H1 (cell line): ENCODE results near the gene TNFAIP1. TPM values are rescaled to one million over a fixed set of nuclear protein-coding genes. Genes with fewer than 3 reads are reported as not detected.

Experiments used
- BRCA1 ChIP-seq: IDR thresholded peaks from 2 replicates; pipeline ENCODE4 v1.6.1; 2012; ENCODE audit warnings: low read depth, low read length, improper control_type of control experiment
- CEBPB ChIP-seq: IDR thresholded peaks from 2 replicates; pipeline ENCODE4 v1.6.1; 2012; ENCODE audit warnings: low read depth, low read length
- HDAC2 ChIP-seq, 2 experiments: fragments of 300-600 bp in 1 of 2; sonication (generic) in 1 of 2; IDR thresholded peaks; 2 replicates each; pipeline ENCODE4 v1.6.1; 2011 to 2012; ENCODE audit warnings: low read depth in 2 of 2, low read length in 2 of 2, mild to moderate bottlenecking in 2 of 2, moderate library complexity in 2 of 2, borderline replicate concordance in 1 of 2, inconsistent platforms in 1 of 2
- KDM1A ChIP-seq: fragments of 200-600, 300-600 bp; sonication (generic); IDR thresholded peaks from 2 replicates; pipeline ENCODE4 v1.7.1; 2016; ENCODE audit warnings: mild to moderate bottlenecking, low read length, borderline replicate concordance
- MAFK ChIP-seq: IDR thresholded peaks from 2 replicates; pipeline ENCODE4 v1.6.1; 2012; ENCODE audit warnings: low read depth, mild to moderate bottlenecking, improper control_type of control experiment, low read length
- TBP ChIP-seq: IDR thresholded peaks from 2 replicates; pipeline ENCODE4 v1.6.1; 2011; ENCODE audit warnings: low read depth, low read length, improper control_type of control experiment
- TEAD4 ChIP-seq: IDR thresholded peaks from 2 replicates; pipeline ENCODE4 v1.6.1; 2012; ENCODE audit warnings: low read depth, low read length, inconsistent platforms, mixed read lengths
- polyA plus RNA-seq, 7 experiments: library from polyadenylated mRNA; depleted of rRNA in 3 of 7; stranded (reverse) in 5 of 7; unstranded in 2 of 7; fragments of >200 nt in 5 of 7; fragments of 200-250 nt in 2 of 7; gene quantifications; 1 replicate in 5 of 7; 2 replicates in 1 of 7; 4 replicates in 1 of 7; pipeline versions ENCODE4 v1.2.1 to v1.2.3, GENCODE V29; 2011 to 2013; ENCODE audit warnings: missing spikeins in 2 of 7, mixed read lengths in 2 of 7
- total RNA-seq: library from RNA; stranded (reverse); fragmentation: NEBNext Ultra II Directional; extraction: Animal tissue kit (Norgen Biotek cat#: 25700); gene quantifications from 2 replicates; pipeline ENCODE4 v1.2.1, GENCODE V29; 2021
- TF ChIP-seq, protein P1 (sequence below), 3 experiments: IDR thresholded peaks; 1 replicate in 2 of 3; 2 replicates in 1 of 3; pipeline versions ENCODE4 v1.5.1 to v1.6.1; 2011; ENCODE audit warnings: low read length in 3 of 3, mild to moderate bottlenecking in 3 of 3, inconsistent platforms in 2 of 3, low read depth in 1 of 3, moderate library complexity in 1 of 3; ENCODE audit not compliant: insufficient read depth in 1 of 3; ENCODE audit errors: control extremely low read depth in 1 of 3

The TNFAIP1 gene
- total and polyA plus RNA-seq, 2 of the 8 experiments (the other 6 are each of a cell fraction or from before 2014, with no cell fraction given) = 16.9 to 19.5 TPM

GRCh38 chr17:28325211-28325610, 10.3 kb upstream of the TNFAIP1 start (continued):
- TF ChIP-seq HDAC2 (IDR thresholded peaks at IDR 0.05; ENCODE audit: borderline replicate concordance in 1 of 2, low read depth in 2 of 2, low read length in 2 of 2) = no peak
- no peak for TF ChIP-seq KDM1A
- TF ChIP-seq CEBPB = no peak
- no peak for TF ChIP-seq BRCA1
- no peak for TF ChIP-seq MAFK
- TF ChIP-seq TBP = no peak
- TF ChIP-seq, protein P1, sequence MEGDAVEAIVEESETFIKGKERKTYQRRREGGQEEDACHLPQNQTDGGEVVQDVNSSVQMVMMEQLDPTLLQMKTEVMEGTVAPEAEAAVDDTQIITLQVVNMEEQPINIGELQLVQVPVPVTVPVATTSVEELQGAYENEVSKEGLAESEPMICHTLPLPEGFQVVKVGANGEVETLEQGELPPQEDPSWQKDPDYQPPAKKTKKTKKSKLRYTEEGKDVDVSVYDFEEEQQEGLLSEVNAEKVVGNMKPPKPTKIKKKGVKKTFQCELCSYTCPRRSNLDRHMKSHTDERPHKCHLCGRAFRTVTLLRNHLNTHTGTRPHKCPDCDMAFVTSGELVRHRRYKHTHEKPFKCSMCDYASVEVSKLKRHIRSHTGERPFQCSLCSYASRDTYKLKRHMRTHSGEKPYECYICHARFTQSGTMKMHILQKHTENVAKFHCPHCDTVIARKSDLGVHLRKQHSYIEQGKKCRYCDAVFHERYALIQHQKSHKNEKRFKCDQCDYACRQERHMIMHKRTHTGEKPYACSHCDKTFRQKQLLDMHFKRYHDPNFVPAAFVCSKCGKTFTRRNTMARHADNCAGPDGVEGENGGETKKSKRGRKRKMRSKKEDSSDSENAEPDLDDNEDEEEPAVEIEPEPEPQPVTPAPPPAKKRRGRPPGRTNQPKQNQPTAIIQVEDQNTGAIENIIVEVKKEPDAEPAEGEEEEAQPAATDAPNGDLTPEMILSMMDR (IDR thresholded peaks at IDR 0.05; ENCODE audit: control extremely low read depth in 1 of 3, insufficient read depth in 1 of 3, low read depth in 1 of 3, low read length in 3 of 3) = no peak
- TF ChIP-seq TEAD4 = no peak
- TF ChIP-seq, all 59 proteins: peak for 0
